Endothelial cell (in vitro differentiated cells): ENCODE data around the gene PER3. TPM values are rescaled to one million over a fixed set of nuclear protein-coding genes. Genes with fewer than 3 reads are reported as not detected.

Experiments used
- DNase-seq: peaks from one replicate; pipeline ENCODE4 v3.0.0; 2021; ENCODE audit warnings: low spot score
- H3K27ac Mint-ChIP-seq: one replicate; pipeline ENCODE4 v1.8.0; 2021; ENCODE audit warnings: mixed read lengths, inconsistent platforms; ENCODE audit not compliant: unreplicated experiment
- H3K27me3 Mint-ChIP-seq: one replicate; pipeline ENCODE4 v1.8.0; 2021; ENCODE audit warnings: mild to moderate bottlenecking, moderate library complexity, mixed read lengths, inconsistent platforms; ENCODE audit not compliant: unreplicated experiment
- H3K36me3 Mint-ChIP-seq: one replicate; pipeline ENCODE4 v1.8.0; 2021; ENCODE audit warnings: mild to moderate bottlenecking, low read depth, mixed read lengths, inconsistent platforms; ENCODE audit not compliant: unreplicated experiment
- H3K4me1 Mint-ChIP-seq: one replicate; pipeline ENCODE4 v1.8.0; 2021; ENCODE audit warnings: mild to moderate bottlenecking, mixed read lengths, inconsistent platforms; ENCODE audit not compliant: unreplicated experiment
- H3K4me3 Mint-ChIP-seq: one replicate; pipeline ENCODE4 v1.8.0; 2021; ENCODE audit warnings: mild to moderate bottlenecking, mixed read lengths, inconsistent platforms; ENCODE audit not compliant: unreplicated experiment
- H3K9me3 Mint-ChIP-seq: one replicate; pipeline ENCODE4 v1.8.0; 2021; ENCODE audit warnings: mixed read lengths, inconsistent platforms; ENCODE audit not compliant: unreplicated experiment
- total RNA-seq: library from RNA; stranded (reverse); fragmentation: NEBNext Ultra II Directional; extraction: Animal tissue kit (Norgen Biotek cat#: 25700); gene quantifications from one replicate; pipeline ENCODE4 v1.2.1, GENCODE V29; 2021; ENCODE audit not compliant: unreplicated experiment
- TF ChIP-seq, protein P1 (sequence below): fragments of 200-600 bp; sonication (generic); IDR thresholded peaks from one replicate; pipeline ENCODE4 v1.5.0; 2021; ENCODE audit warnings: antibody characterized with exemption; ENCODE audit not compliant: unreplicated experiment

The PER3 gene
- total RNA-seq, 1 donor from 2014 or later: 2.8 TPM

DNA sequence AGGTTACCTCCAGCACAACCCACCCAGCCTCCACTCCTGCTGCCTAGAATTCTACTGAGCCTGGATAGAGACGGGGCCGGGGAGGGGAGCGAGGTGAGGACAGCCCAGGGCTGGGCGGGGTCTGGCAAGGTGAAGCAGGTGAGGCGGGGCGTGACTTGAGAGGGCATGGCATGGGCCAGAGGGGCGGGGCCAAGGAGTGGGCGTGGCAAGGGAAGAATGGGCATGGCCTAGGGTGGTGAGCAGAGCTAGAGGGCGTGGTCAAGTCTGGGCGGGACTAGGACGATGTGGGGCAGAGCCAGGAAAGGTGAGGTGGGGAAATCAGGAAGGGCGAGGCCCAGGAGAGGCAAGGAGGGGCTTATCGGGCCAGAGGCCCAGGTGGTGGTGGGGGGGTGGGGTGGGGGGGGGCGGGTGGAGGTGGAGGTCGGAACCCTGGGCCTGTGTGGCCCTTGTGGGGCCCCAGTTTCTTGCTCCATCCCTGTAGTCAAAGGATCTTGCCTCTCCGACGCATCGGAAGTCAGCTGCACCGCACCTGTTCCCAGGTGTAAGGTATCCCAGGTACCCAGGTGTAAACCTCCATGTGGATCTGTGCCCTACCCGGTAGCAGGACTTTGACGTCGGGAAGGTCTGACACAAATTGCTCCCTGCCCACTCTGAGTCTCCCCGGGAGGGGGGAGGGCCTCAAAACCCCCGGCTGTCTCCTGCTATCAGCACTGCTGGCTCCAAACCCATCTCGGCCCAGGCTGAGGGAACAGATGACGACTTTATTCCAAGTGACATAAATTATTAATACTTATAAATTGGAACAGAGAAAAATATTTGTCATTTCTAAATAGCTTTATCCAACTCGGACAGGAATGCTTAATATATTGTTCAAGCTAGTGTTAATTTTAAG is 101.7 kb downstream of the PER3 start:
- H3K36me3 Mint-ChIP-seq: no peaks in the 10 kb centered on the region
- H3K27me3 Mint-ChIP-seq: peaks cover 3% of the 10 kb centered on the region
- H3K4me1 Mint-ChIP-seq: no peaks in the 10 kb centered on the region
- TF ChIP-seq, protein P1, sequence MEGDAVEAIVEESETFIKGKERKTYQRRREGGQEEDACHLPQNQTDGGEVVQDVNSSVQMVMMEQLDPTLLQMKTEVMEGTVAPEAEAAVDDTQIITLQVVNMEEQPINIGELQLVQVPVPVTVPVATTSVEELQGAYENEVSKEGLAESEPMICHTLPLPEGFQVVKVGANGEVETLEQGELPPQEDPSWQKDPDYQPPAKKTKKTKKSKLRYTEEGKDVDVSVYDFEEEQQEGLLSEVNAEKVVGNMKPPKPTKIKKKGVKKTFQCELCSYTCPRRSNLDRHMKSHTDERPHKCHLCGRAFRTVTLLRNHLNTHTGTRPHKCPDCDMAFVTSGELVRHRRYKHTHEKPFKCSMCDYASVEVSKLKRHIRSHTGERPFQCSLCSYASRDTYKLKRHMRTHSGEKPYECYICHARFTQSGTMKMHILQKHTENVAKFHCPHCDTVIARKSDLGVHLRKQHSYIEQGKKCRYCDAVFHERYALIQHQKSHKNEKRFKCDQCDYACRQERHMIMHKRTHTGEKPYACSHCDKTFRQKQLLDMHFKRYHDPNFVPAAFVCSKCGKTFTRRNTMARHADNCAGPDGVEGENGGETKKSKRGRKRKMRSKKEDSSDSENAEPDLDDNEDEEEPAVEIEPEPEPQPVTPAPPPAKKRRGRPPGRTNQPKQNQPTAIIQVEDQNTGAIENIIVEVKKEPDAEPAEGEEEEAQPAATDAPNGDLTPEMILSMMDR: no peak
- H3K9me3 Mint-ChIP-seq: no peaks in the 10 kb centered on the region
- no peak overlapping the region for H3K4me3 Mint-ChIP-seq
- no peak for DNase-seq
- H3K27ac Mint-ChIP-seq: no peak overlapping the region

DNA sequence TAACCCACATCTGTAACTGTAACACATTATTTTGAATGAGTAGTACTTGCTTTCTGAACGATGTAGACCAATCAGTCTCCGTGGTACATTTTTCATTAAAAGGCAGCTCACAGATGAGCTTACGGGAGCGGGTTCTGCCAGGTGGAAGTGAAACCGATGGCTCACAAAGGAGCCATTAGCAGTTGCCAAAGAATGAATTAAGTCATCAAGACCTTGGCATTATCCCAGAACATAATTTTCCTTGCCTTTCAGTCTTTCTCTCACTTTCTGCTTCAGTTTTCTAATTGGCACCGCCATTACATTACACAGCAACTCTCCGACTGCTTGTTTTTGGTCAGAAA is 102.3 kb downstream of the PER3 start:
- Mint-ChIP-seq H3K36me3 (no peaks in the 10 kb centered on the region), H3K27me3 (peaks cover 3% of the 10 kb centered on the region), H3K4me1 (no peaks in the 10 kb centered on the region), H3K27ac (no peak overlapping the region), H3K9me3 (no peaks in the 10 kb centered on the region), H3K4me3 (no peak overlapping the region)
- DNase-seq: no peak
- TF ChIP-seq, protein P1: no peak

DNA sequence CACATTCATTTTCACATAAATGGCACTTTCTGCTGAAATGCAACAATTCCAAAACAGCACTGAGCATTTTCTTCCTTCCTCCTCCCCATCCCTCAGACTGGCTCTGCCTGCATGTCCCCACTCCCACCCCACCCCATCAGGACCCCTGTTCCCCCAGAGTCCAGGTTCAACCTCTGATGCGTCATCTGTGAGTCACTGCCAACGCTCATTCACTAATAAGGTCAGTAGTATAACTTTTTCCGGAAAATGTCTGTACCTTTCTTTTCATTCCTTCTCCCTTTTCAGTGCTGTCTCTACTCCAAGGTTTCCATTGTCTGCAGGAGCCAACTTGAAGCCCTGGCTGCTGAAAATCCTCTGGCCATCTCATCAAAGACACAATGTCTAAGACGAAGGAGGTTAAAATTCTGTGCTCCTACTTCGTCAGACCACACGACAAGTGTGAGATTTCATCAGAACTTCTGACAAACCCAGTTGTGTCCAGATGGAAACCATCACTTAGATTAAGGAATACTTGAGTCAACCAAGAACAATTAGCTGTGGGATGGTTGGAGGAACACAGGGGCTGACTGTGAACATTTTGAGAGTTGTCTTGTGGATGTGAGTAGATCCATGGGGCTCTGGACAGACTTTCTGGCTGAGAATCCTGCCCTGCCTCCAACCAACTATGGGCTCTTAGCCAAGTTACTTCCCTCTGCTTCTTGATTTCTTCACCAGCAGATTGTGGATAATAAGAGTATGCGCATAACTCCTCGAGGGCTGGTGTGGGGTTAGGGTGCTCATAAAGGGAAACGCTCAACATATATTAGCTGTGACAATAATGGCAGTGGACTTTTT is 104.4 kb downstream of the PER3 start:
- Mint-ChIP-seq H3K4me3 (no peak overlapping the region), H3K4me1 (no peaks in the 10 kb centered on the region), H3K9me3 (no peaks in the 10 kb centered on the region), H3K27ac (no peak overlapping the region), H3K36me3 (no peaks in the 10 kb centered on the region), H3K27me3 (peaks cover 3% of the 10 kb centered on the region)
- TF ChIP-seq, protein P1: no peak
- no peak for DNase-seq

DNA sequence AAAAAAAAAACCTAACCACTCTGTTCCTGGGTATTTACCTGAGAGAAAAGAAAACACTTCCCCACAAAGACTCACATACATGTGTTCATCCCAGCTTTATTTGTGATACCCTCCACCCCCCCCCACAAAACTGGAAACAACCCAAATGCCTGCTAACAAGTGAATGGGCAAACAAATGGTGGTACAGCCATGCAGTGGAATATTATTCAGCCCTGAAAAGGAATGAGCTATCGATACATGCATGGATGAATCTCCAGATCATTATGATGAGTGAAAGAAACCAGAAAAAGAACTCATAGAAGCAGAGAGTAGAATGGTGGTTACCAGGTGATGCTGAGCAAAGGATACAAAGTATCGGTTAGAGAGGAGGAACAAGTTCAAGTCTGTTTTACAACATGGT is 106.8 kb downstream of the PER3 start:
- Mint-ChIP-seq H3K36me3 (no peaks in the 10 kb centered on the region), H3K27me3 (peaks cover 6% of the 10 kb centered on the region), H3K9me3 (no peaks in the 10 kb centered on the region), H3K4me3 (no peak overlapping the region), H3K4me1 (no peaks in the 10 kb centered on the region), H3K27ac (no peak overlapping the region)
- no peak for DNase-seq
- TF ChIP-seq, protein P1: no peak

DNA sequence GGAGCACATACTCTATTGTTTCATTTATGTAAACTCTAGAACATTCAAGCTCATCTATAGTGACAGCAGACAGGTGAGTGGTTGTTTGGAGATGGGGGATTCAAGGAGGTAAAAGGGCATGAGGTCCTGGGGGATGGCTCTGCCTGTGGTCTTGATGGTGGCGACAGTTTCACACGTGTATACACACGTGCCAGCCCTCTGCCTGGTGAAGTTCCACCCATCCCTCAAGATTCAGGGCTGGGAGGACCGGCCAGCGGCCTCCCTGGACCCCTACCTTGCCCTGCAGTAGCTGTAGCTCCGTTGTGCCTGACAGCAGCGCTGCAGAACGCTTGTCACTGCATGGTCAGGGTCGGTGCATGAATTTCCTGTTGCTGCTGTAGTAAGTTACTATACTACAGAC is 107.7 kb downstream of the PER3 start:
- Mint-ChIP-seq H3K9me3 (no peaks in the 10 kb centered on the region), H3K36me3 (no peaks in the 10 kb centered on the region), H3K27me3 (peaks cover 6% of the 10 kb centered on the region), H3K4me3 (no peak overlapping the region), H3K4me1 (no peaks in the 10 kb centered on the region), H3K27ac (no peak overlapping the region)
- TF ChIP-seq, protein P1: no peak
- no peak for DNase-seq
